HL-60 (cell line): ENCODE data around the gene DMAC2L.

Experiments used
- CTCF ChIP-seq: IDR thresholded peaks from one replicate; pipeline ENCODE4 v1.5.1; 2011; ENCODE audit warnings: low read length, control low read depth, inconsistent platforms; ENCODE audit not compliant: insufficient read depth
- GABPA ChIP-seq: IDR thresholded peaks from 2 replicates; pipeline ENCODE4 v1.6.1; 2012; ENCODE audit warnings: low read depth
- POLR2AphosphoS5 ChIP-seq: IDR thresholded peaks from 2 replicates; pipeline ENCODE4 v1.6.1; 2012; ENCODE audit warnings: low read depth
- REST ChIP-seq: IDR thresholded peaks from 2 replicates; pipeline ENCODE4 v1.6.1; 2012; ENCODE audit warnings: low read depth; ENCODE audit not compliant: insufficient replicate concordance
- SPI1 ChIP-seq: IDR thresholded peaks from 2 replicates; pipeline ENCODE4 v1.6.1; 2012; ENCODE audit warnings: low read depth, mild to moderate bottlenecking, borderline replicate concordance

- no peak for TF ChIP-seq CTCF
- TF ChIP-seq SPI1 = no peak
- TF ChIP-seq GABPA = no peak
- no peak; the same call in none of the 2 replicates for TF ChIP-seq POLR2AphosphoS5
- no peak for TF ChIP-seq REST
Observed at GRCh38 chr14:50311972-50312733, at the start of gene DMAC2L, which contains the start of gene L2HGDH.
